K562 (cell line): ENCODE measurements around the gene LRRC61. TPM values are rescaled to one million over a fixed set of nuclear protein-coding genes. Genes with fewer than 3 reads are reported as not detected.
A peak's percentile ranks its signal among the peaks of the same experiment; 100 is the strongest.

ENCODE experiments used
- CC2D1A ChIP-seq: fragments of 450-650 bp; IDR thresholded peaks from 2 replicates; pipeline ENCODE4 v1.6.1; 2017; ENCODE audit warnings: mild to moderate bottlenecking
- FOXK2 ChIP-seq, 2 experiments: fragments of 450-650 bp; IDR thresholded peaks in 1 of 2; conservative IDR thresholded peaks in 1 of 2; 2 replicates each; pipeline ENCODE4 v1.6.1; 2016; ENCODE audit warnings: low read depth in 2 of 2, mild to moderate bottlenecking in 1 of 2
- MXD1 ChIP-seq: fragments of 250-450 bp; sonication (Bioruptor Pico); IDR thresholded peaks from 2 replicates; pipeline ENCODE4 v1.8.0; 2021; ENCODE audit warnings: borderline replicate concordance, mild to moderate bottlenecking, moderate library complexity; ENCODE audit not compliant: poor library complexity, severe bottlenecking
- ZNF592 ChIP-seq: fragments of 450-650 bp; IDR thresholded peaks from 2 replicates; pipeline ENCODE4 v1.6.1; 2017; ENCODE audit warnings: antibody characterized with exemption, mild to moderate bottlenecking
- polyA plus RNA-seq, 8 experiments: library from polyadenylated mRNA; depleted of rRNA in 4 of 8; stranded (reverse) in 5 of 8; unstranded in 3 of 8; fragments of >200 nt; fragmentation: Nextera tagmentation in 2 of 8; fragmentation: Illumina TruSeq in 1 of 8; extraction: Ambion mirVana in 2 of 8; extraction: Trizol in 1 of 8; gene quantifications; 2 replicates each; pipeline versions ENCODE4 v1.2.1 to v1.2.3, GENCODE V29; 2011 to 2014; ENCODE audit warnings: inconsistent platforms in 1 of 8, missing spikeins in 1 of 8
- total RNA-seq, 7 experiments: library from RNA; depleted of rRNA in 6 of 7; stranded (reverse); fragments of >200 nt in 6 of 7; fragmentation: Illumina TruSeq in 2 of 7; extraction: Trizol in 2 of 7; gene quantifications; 2 replicates each; pipeline versions ENCODE4 v1.2.1 to v1.2.3, GENCODE V29; 2011 to 2021; ENCODE audit warnings: low replicate concordance in 1 of 7
- TF ChIP-seq, protein P1 (sequence below), 2 experiments: IDR thresholded peaks in 1 of 2; conservative IDR thresholded peaks in 1 of 2; 2 replicates each; pipeline ENCODE4 v1.6.1; 2016; ENCODE audit warnings: low read depth in 2 of 2, mild to moderate bottlenecking in 1 of 2, missing compliant biosample characterization in 1 of 2, missing genetic modification characterization in 1 of 2, moderate library complexity in 1 of 2
- TF ChIP-seq, protein P2 (sequence below), 2 experiments: fragments of 450-650 bp; formaldehyde crosslinking in 1 of 2; IDR thresholded peaks; 2 replicates each; pipeline versions ENCODE4 v1.4.0 to v1.6.1; 2014 to 2020; ENCODE audit warnings: mild to moderate bottlenecking in 2 of 2, borderline replicate concordance in 1 of 2, low read depth in 1 of 2

LRRC61 gene
- total and polyA plus RNA-seq, 9 of the 15 experiments (the other 6 are each of a cell fraction or from before 2014, with no cell fraction given) = 1.3 to 55.2 (median 35.2) TPM

DNA sequence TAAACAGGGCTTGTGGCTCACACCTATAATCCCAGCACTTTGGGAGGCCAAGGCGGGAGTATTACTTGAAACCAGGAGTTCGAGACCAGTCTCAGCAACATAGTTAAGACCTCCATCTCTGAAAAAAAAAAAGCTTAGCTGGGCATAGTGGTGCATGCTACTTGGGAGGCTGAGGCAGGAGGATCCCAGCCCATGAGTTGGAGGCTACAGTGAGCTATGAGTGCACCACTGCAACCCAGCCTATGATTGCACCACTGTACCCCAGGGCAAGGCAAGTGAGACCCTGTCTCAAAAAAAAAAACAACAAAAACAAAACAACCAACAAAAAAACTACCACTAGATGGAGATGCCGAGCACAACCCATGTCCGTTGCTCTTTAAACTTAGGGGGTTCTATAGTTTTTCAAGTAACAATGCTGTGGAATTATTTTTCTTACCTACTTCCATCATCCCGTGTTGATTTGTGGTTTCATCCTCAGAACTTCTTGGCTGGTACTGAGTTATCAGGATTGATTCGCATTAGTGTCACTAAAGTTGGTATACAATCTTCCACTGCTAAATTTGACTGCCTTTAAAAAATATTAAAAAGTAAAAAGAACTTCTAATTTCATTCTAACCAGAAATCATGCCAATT lies 33.2 kb downstream of the LRRC61 start (continued):
- TF ChIP-seq FOXK2 (conservative IDR thresholded peaks at IDR 0.05 in 1 of 2, IDR thresholded peaks at IDR 0.05 in 1 of 2; ENCODE audit: low read depth in 2 of 2) (peak; percentile 65 to 71; a peak in 2 of 4 replicates), ZNF592 (peak; percentile 17; the same call in 1 of the 2 replicates), CC2D1A (peak; percentile 82), MXD1 (no peak)
- TF ChIP-seq, protein P1, sequence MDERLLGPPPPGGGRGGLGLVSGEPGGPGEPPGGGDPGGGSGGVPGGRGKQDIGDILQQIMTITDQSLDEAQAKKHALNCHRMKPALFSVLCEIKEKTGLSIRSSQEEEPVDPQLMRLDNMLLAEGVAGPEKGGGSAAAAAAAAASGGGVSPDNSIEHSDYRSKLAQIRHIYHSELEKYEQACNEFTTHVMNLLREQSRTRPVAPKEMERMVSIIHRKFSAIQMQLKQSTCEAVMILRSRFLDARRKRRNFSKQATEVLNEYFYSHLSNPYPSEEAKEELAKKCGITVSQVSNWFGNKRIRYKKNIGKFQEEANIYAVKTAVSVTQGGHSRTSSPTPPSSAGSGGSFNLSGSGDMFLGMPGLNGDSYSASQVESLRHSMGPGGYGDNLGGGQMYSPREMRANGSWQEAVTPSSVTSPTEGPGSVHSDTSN (CRISPR knock-in tag; IDR thresholded peaks at IDR 0.05; ENCODE audit: low read depth) = no peak
- TF ChIP-seq, protein P1 (tag; conservative IDR thresholded peaks at IDR 0.05; ENCODE audit: low read depth) = 0 out of 2 replicates have a peak, but pooled peaks have one; percentile 11
- TF ChIP-seq, protein P2, sequence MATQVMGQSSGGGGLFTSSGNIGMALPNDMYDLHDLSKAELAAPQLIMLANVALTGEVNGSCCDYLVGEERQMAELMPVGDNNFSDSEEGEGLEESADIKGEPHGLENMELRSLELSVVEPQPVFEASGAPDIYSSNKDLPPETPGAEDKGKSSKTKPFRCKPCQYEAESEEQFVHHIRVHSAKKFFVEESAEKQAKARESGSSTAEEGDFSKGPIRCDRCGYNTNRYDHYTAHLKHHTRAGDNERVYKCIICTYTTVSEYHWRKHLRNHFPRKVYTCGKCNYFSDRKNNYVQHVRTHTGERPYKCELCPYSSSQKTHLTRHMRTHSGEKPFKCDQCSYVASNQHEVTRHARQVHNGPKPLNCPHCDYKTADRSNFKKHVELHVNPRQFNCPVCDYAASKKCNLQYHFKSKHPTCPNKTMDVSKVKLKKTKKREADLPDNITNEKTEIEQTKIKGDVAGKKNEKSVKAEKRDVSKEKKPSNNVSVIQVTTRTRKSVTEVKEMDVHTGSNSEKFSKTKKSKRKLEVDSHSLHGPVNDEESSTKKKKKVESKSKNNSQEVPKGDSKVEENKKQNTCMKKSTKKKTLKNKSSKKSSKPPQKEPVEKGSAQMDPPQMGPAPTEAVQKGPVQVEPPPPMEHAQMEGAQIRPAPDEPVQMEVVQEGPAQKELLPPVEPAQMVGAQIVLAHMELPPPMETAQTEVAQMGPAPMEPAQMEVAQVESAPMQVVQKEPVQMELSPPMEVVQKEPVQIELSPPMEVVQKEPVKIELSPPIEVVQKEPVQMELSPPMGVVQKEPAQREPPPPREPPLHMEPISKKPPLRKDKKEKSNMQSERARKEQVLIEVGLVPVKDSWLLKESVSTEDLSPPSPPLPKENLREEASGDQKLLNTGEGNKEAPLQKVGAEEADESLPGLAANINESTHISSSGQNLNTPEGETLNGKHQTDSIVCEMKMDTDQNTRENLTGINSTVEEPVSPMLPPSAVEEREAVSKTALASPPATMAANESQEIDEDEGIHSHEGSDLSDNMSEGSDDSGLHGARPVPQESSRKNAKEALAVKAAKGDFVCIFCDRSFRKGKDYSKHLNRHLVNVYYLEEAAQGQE (IDR thresholded peaks at IDR 0.05; ENCODE audit: borderline replicate concordance) = peak; percentile 69; the same call in 1 of the 2 replicates
- TF ChIP-seq, protein P2 (CRISPR knock-in tag; IDR thresholded peaks at IDR 0.05; ENCODE audit: low read depth) = no peak
